ENCODE measurements around the gene POMT2. TPM values are rescaled to one million over a fixed set of nuclear protein-coding genes. Genes with fewer than 3 reads are reported as not detected.

Gene POMT2
- polyA plus RNA-seq, 1 of the 3 experiments (the other 2 are of a cell fraction), result 19.9 TPM

DNA sequence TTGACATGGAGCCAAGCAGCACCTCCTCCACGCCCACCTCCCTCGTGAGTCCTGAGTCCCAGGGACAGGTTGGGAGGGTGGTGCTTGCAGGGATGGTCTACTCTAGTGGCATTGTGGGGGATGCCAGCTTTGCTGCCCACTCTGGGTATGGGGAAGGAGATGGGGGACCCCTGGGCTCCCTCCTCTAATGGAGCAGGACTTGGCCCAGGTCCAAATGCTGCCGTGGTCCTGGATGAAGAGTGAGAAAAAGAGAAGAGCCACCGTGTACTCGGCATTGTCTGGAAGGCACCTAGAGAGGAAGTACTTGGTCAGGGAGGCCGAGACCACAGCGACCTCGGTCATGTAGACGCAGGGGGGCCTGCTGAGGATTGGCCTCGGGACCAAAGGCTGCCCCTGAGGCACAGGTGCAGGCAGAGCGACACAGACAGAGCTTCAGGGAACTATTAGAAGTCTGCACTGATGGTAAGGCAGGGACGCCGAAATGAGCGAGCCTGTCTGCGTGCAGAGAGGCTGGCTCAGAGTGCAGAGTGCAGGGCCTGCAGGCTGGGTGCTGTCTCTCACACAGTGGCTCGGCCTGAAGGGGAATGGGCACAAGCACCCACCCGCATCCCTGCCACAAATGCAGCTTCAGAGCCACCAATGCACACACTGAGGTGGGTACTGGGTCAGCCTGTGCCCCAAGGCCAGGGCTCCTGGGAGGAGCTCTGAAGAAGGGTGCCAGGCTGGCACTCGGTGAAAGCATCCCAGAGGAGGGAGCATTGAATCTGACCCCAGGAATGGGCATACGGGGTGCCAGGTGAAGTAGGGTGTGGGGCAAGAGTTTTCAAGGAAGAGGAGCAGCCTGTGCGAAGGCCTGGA lies 67.1 kb downstream of the POMT2 start:
- POLR2A ChIA-PET, result no interaction called here
- DNase-seq, result no peak

More for the DNA sequence above, 67.1 kb downstream of the POMT2 start:
- CTCF ChIA-PET, result interaction anchor here (1.0 kb wide), 1 partner anchor 63 kb away, joined by 4 read pairs; no protein-coding TSS in a partner anchor
- Histone ChIP-seq H3K9ac (no peak overlapping the region), H4K20me1 (ENCODE audit: insufficient read depth) (no peaks in the 10 kb centered on the region), H3K9me3 (no peaks in the 10 kb centered on the region), H3K9me2 (no peaks in the 10 kb centered on the region), H3K27ac (ENCODE audit: low read depth in 2 of 2, low read length in 1 of 2) (no peak overlapping the region), H3K27me3 (ENCODE audit: insufficient read depth) (no peaks in the 10 kb centered on the region), H2AFZ (ENCODE audit: low read depth) (no peak overlapping the region), H3K4me1 (ENCODE audit: control insufficient read depth in 1 of 2, insufficient read depth in 2 of 2, low read depth in 1 of 2, low read length in 1 of 2) (no peaks in the 10 kb centered on the region), H3F3A (replicated peaks; ENCODE audit: insufficient read depth) (no peaks in the 10 kb centered on the region), H3K79me2 (ENCODE audit: insufficient read depth) (no peaks in the 10 kb centered on the region), H3K36me3 (replicated peaks in 1 of 2; ENCODE audit: control insufficient read depth in 1 of 2, insufficient read depth in 2 of 2, low read length in 1 of 2) (no peaks in the 10 kb centered on the region), H3K4me2 (no peak overlapping the region), H3K4me3 (ENCODE audit: low read depth in 2 of 2, low read length in 1 of 2) (no peak overlapping the region)
- 46% methylated on average over 13 of the region's 20 CpGs for WGBS (ENCODE audit: low lambda C conversion rate)
- no peak for TF ChIP-seq GATA2 (CRISPR knock-in tag; IDR thresholded peaks at IDR 0.05)
- no peak for TF ChIP-seq MEF2A (IDR thresholded peaks at IDR 0.05; ENCODE audit: borderline replicate concordance, low read depth)
- no peak for TF ChIP-seq FOXM1 (IDR thresholded peaks at IDR 0.05; ENCODE audit: low read depth)
- TF ChIP-seq FOSL2 (IDR thresholded peaks at IDR 0.05; ENCODE audit: borderline replicate concordance, low read depth), result no peak
- no peak for TF ChIP-seq NRF1 (IDR thresholded peaks at IDR 0.05; ENCODE audit: low read depth, low read length)
- no peak for TF ChIP-seq RXRA (IDR thresholded peaks at IDR 0.05; ENCODE audit: borderline replicate concordance, low read depth)
- no peak for TF ChIP-seq USF1 (IDR thresholded peaks at IDR 0.05; ENCODE audit: borderline replicate concordance, low read depth)
- TF ChIP-seq RAD21 (IDR thresholded peaks at IDR 0.05; ENCODE audit: low read length), result no peak
- no peak for TF ChIP-seq RFX5 (IDR thresholded peaks at IDR 0.05; ENCODE audit: low read length)
- no peak for TF ChIP-seq REST (IDR thresholded peaks at IDR 0.05; ENCODE audit: low read depth, low read length)
- no peak for TF ChIP-seq MAX (IDR thresholded peaks at IDR 0.05; ENCODE audit: low read depth)
- TF ChIP-seq FOXJ3 (CRISPR knock-in tag; IDR thresholded peaks at IDR 0.05), result no peak

All from SK-N-SH (cell line).